ENCODE data around the gene DDN.

Gene DDN

DNA sequence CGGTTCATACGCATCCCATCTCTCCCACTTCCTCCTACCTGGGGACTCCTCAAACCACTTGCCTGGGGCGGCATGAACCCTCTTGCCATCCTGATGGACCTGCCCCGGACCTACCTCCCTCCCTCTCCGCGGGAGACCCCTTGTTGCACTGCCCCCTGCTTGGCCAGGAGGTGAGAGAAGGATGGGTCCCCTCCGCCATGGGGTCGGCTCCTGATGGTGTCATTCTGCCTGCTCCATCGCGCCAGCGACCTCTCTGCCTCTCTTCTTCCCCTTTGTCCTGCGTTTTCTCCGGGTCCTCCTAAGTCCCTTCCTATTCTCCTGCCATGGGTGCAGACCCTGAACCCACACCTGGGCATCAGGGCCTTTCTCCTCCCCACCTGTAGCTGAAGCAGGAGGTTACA is 17.4 kb downstream of the DDN start:
- no peak for DNase-seq (ENCODE audit: low read depth)

DNA sequence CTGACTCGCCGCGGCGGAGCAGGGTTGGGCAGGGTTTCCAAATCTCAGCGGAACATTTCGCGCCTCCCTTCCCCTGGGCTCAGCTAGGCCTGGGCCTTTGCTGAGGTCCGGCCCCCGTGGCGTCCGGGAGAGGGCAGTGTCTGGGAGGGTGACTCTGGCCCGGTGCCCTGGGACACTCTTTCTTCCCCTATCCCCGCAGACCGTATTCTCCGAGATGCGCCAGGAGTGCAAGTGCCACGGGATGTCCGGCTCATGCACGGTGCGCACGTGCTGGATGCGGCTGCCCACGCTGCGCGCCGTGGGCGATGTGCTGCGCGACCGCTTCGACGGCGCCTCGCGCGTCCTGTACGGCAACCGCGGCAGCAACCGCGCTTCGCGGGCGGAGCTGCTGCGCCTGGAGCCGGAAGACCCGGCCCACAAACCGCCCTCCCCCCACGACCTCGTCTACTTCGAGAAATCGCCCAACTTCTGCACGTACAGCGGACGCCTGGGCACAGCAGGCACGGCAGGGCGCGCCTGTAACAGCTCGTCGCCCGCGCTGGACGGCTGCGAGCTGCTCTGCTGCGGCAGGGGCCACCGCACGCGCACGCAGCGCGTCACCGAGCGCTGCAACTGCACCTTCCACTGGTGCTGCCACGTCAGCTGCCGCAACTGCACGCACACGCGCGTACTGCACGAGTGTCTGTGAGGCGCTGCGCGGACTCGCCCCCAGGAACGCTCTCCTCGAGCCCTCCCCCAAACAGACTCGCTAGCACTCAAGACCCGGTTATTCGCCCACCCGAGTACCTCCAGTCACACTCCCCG is 18.0 kb downstream of the DDN start:
- DNase-seq (ENCODE audit: low read depth) = no peak

DNA sequence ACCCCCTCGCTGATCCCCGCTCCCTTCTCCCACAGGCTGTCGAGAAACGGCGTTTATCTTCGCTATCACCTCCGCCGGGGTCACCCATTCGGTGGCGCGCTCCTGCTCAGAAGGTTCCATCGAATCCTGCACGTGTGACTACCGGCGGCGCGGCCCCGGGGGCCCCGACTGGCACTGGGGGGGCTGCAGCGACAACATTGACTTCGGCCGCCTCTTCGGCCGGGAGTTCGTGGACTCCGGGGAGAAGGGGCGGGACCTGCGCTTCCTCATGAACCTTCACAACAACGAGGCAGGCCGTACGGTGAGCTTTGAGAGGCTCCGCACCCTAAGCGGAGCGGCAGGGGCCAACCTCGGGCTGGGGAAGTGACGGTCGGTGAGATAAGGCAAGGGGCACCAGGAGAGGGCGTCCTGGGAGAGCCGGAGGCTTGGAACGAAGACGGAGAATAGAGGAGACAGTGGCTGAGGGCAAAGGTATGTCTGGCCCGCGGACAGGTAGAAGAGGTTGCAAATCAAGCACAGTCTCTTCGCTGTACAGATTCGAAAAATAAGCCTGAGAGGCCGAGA is 18.7 kb downstream of the DDN start:
- DNase-seq (ENCODE audit: low read depth) = no peak

DNA sequence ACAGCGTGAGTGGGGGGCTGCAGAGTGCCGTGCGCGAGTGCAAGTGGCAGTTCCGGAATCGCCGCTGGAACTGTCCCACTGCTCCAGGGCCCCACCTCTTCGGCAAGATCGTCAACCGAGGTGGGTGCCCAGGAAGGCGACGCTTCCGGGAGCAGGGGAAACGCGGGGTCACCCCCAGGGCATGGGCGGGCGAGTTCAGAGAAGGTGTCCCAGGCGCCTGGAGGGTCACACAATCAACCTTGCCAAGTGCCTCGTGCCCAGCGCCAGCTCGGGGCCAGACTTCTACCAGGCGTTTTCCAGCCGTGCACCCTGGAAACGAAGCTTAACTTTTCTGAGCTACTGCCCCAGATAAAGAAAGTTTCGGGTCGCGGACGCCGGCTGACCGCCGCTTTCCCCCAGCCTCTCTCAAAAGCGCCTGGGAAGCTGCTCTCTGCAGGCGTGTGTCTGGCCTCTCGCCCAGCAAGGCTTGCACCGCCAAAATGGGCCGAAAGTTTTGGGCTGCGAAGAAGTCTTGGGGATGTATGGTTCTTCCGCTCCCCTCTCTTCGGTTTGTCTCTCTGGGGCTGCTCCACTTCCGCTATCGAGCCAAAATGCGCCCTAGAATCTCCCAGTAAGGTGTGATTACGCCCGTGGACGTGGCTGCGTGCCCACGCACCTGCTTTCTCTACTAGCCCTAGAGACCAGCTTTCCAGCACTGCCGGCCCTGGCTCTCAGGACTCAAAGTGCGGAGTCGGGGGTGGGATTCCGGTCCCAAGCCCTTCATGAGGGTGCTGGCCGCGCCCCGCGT is 19.4 kb downstream of the DDN start:
- no peak for DNase-seq (ENCODE audit: low read depth)

DNA sequence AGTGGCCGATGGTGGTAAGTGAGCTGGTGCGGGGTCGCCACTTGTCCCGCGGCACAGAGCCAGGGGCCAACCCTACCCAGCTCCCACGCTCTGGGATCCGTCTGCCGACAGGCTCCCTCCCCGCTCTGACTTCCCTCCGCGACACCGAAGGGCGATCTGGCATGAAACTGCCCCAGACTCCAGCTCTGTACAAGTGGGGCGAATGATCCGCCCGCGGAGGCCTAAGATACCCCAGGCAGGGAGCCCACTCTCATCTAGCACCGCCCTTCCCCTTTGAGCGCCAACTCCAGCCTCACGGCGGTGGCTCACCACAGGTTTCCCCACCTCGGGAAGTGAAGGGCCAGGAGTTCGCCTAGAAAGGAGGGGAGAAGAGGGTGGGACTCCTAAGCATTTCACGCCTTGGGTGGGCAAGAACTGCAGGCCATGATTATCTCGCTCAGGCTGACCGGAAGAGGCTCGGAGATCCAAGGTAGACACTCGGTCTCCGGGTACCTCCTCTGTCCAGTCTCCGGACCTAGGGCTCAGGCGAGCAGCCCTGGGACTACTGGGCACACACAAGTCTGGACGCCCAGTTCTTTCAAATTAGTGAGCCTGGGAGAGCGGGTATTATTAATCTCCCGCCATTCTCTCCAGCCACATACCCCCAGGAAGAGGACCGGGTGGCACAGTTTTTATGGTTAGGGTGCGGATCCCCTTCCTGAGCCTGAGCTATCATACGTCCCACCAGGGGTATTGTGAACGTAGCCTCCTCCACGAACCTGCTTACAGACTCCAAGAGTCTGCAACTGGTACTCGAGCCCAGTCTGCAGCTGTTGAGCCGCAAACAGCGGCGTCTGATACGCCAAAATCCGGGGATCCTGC is 20.2 kb downstream of the DDN start:
- no peak for DNase-seq (ENCODE audit: low read depth)

DNA sequence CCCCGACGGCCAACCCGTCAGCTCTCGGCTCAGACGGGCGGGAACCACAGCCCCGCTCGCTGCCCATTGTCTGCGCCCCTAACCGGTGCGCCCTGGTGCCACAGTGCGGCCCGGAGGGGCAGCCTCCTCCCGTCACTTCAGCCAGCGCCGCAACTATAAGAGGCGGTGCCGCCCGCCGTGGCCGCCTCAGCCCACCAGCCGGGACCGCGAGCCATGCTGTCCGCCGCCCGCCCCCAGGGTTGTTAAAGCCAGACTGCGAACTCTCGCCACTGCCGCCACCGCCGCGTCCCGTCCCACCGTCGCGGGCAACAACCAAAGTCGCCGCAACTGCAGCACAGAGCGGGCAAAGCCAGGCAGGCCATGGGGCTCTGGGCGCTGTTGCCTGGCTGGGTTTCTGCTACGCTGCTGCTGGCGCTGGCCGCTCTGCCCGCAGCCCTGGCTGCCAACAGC is 20.9 kb downstream of the DDN start, which contains the start of gene WNT1:
TSS of gene WNT1 (plus strand) at position 32 of the 450 bp plus-strand sequence. CDS start at position 361, 329 bp downstream.
- DNase-seq (ENCODE audit: low read depth) = no peak

DNA sequence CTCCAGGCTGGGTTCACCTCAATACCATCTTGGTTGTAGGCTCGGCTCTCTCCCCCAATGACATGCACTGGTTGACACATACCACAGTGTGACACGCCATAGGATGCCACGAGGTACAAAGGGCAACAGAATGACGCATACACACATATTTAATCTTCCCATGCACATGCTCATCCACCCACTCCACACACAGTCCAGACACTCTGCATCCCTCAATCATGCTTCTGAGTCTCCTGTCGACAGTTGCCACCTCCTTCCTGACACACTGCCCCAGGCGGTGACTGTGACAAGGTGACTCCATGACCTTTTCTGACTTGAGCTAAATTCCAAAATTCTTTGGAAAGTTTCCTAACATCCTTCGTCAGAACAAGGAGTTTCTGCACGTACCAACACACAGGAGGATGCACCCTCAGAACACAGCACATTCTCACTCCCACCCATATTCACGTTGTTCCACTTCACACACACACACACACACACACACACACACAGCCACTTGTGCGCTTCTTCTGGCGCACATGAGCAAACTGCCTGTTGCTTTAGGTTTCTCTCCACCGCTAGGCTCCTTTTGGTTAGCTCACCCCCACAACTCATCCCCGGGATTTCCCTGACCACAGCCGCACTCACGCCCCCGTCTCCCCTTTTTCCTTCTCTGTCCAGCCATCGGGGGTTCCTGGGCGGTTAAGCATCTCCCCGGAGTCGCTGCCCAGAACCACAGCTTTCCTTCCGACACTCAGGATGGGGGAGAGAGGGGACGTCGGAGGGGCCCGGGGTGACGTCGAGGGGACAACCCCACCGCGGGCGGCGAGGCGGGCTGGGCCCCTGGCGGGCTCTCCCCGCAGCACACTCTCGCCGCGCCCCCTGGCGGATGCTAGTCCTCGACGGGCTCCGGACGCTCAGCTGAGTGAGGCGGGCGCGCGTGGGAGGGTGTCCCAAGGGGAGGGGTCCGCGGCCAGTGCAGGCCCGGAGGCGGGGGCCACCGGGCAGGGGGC is 21.6 kb downstream of the DDN start:
- DNase-seq (ENCODE audit: low read depth) = no peak

DNA sequence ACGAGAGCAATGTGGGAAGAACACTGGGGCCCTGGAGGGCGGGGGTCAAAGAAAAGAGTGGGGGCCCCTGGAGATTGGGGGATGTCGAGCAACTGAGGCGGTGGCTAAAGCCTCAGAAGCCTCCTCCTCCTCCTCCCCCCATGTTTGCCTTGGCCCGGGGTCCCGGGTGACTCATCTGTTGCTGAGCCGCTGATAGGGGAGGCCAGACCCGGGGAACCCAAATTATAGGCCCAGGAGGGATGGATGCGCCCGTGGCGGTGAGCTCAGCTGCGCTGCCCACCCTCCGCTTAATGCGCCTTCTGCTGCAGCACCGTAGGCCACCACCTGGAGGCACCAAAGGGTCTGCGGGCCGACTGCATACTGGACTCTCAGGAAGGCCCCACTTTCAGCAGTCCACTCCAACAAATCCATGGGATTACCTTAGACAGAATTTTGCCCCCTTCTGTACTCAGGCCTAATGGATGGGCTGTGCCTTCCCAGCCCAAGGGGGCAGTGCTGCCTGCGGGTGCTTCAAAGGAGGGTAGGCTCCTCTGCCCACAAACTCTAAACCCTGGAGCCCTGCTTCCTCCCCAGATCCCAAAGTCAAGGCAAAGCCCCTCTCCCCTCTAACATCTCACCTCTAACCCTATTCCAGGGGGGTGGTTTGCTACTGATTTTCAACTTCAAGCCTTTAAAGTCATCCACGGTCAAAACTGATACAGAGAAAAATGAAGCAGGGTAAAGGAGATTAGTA is 25.1 kb downstream of the DDN start:
- no peak for DNase-seq (ENCODE audit: low read depth)

DNA sequence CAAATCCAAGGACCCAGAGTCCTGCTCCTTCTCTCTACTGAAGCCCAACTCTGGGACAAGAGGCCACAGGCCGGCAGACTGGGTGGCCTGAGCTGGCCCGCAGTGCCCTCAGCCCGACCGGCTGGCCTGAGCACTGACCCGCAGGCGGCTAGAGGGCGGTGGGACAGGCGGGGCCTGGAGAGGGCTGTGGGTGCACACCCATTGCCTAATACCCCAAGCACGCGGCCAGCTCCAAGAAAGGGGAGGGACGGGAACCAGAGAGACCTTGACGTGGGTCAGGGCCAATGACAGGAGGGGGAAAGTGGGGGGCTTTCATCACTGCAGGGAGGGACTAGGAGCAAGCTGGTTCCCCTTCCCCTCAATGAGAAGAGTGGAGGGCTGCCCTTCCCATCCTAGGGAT is 25.6 kb downstream of the DDN start:
- DNase-seq (ENCODE audit: low read depth) = no peak

DNA sequence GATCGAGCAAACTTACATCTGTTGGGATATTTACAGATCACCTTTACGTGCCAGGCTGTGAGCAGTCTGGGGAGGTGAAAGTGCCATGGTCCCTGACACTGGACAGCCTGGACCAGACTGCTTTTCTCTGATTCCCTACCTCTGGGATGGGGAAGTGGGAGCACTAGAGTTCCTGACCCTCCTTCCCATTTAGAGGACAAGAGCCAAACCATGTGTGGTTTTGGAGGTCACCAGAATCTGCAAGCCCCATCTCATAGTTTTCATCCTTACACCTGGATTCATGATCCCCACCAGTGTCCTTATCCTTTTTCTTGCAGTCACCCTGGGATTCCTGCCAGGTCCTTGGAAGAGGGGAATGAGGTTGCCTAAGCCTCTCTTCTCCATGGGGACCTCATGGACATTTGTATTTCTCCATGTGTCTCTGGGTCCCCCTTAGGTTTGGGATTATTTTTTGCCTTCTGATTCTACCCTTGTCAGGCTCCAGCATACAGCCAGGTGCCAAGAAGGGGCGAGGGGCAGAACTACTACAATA is 26.2 kb downstream of the DDN start:
- DNase-seq (ENCODE audit: low read depth) = no peak

DNA sequence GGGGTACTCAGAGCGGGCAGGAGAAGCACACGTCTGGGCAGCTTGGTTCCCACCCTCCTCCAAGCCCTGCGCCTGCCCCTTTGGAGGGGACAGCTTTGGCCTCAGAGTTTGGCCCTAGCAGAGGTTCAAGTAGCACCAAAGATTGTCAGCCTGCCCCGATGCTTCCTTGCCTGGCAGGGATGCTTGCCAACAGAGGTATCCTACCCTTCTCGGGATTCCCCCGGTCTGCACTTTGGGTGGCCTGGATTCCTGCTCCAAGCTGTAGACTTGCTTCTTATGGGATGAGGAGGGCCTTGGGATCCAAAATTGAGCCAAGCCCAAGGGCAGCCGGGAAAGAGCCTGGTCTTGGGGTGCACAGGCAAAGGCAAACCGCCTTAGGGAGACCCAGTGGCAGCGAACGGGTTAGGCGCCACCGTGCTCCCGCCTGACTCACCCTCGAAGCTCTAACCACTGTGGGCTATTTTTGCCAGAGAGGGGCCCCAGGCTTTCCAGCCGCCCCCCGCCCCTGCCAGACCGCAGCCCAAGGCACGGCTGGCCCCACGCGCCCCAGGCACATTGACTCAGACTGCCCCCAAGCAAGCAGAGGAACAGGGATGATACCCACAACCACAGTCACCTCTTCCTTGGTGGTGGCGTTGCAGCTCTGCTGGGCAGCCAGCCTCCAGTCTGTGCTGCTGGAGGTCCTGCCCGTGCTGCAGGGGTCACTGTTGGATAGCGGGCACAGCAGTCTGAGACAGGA is 26.8 kb downstream of the DDN start:
- no peak for DNase-seq (ENCODE audit: low read depth)

DNA sequence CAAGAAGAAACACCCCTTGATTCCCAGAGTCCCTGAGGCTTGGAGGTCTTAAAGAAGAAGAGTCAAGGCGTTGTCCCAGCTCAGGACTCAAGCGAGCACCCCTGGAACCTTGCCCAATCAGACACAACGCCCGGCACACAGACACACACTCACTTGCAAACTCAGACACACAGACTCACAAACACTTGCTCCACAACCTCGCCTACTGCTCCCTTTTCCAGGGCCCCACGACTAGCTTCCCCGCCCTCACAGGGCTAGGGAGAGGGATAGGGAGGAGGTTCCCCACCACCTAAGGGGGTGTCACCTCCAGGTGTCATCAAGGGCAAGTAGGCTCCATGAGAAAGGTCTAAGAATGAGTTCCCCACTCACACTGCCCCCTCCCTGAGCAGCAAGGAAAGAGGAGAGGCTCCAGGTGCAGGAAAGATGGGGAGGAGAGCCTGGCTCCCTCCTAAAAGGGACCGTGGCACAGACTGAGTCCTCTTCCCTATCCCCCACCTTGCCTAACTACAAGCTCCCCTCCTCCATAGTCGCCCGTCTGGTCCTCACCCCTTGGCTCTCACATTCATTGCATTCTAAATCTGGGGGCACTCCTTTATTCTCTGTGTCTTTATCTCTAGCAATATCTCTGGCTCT is 28.4 kb downstream of the DDN start:
- DNase-seq (ENCODE audit: low read depth) = no peak

DNA sequence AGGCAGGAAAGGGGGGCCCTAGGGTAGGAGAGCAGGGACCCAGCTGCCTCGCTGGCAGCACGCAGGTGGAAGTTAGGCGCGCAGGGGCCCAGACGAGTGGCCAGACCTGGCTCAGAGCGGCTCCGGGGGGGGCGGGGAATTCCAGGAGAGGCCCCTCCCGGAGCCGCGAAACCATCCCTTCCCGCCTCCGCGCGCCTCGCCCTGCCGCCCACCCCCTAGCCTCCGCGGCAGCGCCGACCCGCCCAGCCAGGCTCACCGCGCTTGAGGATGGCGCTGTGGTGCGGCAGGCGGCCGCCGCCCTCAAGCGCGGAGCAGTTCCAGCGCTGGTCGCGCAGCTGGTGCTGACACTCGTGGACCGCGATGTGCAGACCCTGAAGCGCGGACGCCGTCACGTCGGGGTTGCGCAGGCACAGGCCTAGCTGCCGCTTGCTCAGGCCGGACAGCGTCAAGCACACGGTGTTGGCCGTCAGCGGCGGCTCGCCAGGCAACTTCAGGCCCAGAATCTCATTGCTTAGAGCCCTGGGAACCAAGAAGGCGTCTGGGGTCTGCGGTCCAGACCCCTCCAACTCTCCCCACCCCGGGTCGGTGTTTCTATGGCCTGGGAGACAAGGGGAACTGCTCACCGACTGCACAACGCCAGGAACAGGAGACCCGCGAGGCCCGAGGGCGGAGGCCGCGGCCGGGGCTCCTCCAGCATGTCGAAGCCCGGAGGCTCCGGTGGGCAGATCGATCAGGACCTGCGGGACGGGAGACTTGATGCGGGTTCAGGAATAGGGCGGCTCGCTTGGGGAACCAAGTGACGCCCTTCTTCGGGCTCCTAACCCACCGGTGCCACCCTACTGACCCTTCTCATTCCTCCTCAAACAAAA is 29.1 kb downstream of the DDN start:
- DNase-seq (ENCODE audit: low read depth) = no peak

DNA sequence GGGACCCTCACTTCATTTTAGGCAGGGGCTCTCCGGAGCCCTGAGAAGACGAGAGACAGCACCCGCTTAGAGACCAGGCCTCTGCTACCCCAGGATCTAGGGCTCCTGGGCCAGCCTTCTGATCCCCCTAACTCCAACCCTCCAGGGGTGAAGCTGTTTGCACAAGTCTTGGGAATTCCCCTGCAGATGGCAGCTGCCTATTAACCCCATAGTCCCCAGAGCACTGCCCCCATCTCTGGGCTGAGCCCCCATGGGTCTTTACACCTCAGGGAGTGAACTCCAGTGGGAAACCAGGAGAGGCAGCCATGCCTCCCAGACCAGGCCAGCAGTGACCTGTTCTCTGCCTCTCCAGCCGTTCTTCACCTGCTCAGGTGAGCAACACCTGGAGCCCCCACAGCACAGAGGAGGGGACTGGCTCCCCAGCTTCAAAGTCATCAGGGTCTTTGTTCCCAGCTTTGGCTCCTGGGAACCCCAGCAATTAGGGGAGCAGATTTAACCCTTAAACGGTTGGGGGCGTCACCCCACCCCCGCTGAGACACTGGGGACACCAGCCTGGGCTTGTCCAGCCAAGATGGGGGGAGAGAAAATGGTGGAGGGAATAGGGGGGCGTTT is 29.9 kb downstream of the DDN start:
- no peak for DNase-seq (ENCODE audit: low read depth)

DNA sequence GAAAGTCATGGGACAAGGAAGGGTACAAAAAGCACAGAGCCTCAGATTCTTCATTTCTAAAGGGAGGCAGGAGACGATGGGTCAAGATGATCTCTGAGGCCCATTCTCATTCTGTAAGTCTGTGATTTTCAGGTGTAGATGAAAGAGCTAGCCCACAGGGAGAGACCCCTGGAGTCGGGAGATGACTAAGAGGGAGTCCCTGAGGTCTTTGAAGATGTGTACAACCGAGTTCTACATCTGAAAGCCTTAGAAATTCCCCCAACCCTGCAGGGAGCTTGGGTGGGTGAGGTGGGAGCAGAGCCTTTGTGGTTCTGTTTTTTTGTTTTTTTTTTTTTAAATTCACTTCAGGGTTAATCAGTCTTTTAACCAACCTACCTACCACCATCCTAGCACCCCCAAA is 30.7 kb downstream of the DDN start:
- no peak for DNase-seq (ENCODE audit: low read depth)

DNA sequence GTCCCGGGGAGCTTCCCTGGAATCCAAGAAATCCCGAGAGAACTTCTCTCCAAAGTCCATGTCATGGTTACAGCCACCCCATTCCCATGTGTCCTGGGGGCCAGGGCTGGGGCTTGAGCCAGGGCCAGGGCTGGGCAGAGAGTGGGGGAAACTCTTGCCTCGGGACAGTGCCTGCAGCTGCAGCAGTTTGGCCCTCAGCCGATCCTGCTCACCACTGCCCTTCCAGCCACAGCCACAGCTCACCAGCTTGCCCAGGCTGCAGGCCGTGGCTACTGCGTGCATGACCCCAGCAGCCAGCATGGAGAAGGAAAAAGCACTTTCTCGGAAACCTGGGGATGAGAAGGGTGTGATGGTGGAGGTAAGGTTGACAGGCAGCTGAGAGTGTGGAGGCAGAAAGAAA is 31.2 kb downstream of the DDN start:
- no peak for DNase-seq (ENCODE audit: low read depth)
